Left lung (tissue), 10 donors: ENCODE data around the gene ABL1. TPM values are rescaled to one million over a fixed set of nuclear protein-coding genes. Genes with fewer than 3 reads are reported as not detected.

ENCODE experiments used
- ATAC-seq: fragments of 200-7000 bp; cut with Tn5 transposase; one replicate; pipeline ENCODE4 v1.9.1; 2020; ENCODE audit warnings: moderate library complexity
- DNase-seq, 4 donors: peaks; one replicate each; pipeline ENCODE4 v3.0.0-alpha.2; 2013 to 2020
- H3K27ac ChIP-seq, 2 donors: fragments of 200-600 bp; sonication (generic) in 1 of 2; one replicate each; pipeline versions ENCODE4 v1.5.0 to v1.8.0; 2020 to 2021
- H3K27me3 ChIP-seq, 2 donors: fragments of 200-600 bp; sonication (generic) in 1 of 2; one replicate each; pipeline versions ENCODE4 v1.5.0 to v1.8.0; 2020 to 2021
- H3K36me3 ChIP-seq, 2 donors: fragments of 200-600 bp; sonication (generic) in 1 of 2; one replicate each; pipeline versions ENCODE4 v1.5.0 to v1.8.0; 2020 to 2021
- H3K4me1 ChIP-seq, 2 donors: fragments of 200-600 bp; one replicate each; pipeline ENCODE4 v1.8.0; 2021
- H3K4me3 ChIP-seq, 2 donors: fragments of 200-600 bp; sonication (generic) in 1 of 2; one replicate each; pipeline versions ENCODE4 v1.5.0 to v1.8.0; 2020 to 2021; ENCODE audit warnings: mild to moderate bottlenecking in 1 of 2
- H3K9me3 ChIP-seq, 2 donors: fragments of 200-600 bp; sonication (generic) in 1 of 2; one replicate each; pipeline versions ENCODE4 v1.5.0 to v1.8.0; 2020 to 2021
- CTCF ChIP-seq, 2 donors: fragments of 200-600 bp; sonication (generic) in 1 of 2; IDR thresholded peaks; one replicate each; pipeline versions ENCODE4 v1.5.0 to v1.8.0; 2021; ENCODE audit warnings: antibody characterized with exemption in 2 of 2
- intact Hi-C, 2 donors: fragments of 100-400 bp; cut with DNase I; formaldehyde crosslinking; loops; one replicate each; pipeline versions ENCODE4 v1.11.2 to v1.14.2; 2022
- polyA plus RNA-seq, 6 donors: library from polyadenylated mRNA; unstranded; fragments of 120-200 nt; gene quantifications; one replicate each; pipeline ENCODE4 v1.2.1, GENCODE V29; 2013; ENCODE audit not compliant: insufficient read length in 6 of 6
- total RNA-seq, 2 donors: library from RNA; stranded (reverse); fragmentation: NEBNext Ultra II Directional; extraction: Animal tissue kit (Norgen Biotek cat#: 25700); gene quantifications; one replicate each; pipeline ENCODE4 v1.2.1, GENCODE V29; 2021
- donor health status: DM: no; HTN: yes; CAD: no.
- donor health status: DM: no; HTN: no; CAD: no.

The ABL1 gene
- total and polyA plus RNA-seq, 8 donors, result 55.6 to 83.3 (median 72.4) TPM

- intact Hi-C loops, result no loop called here
- ATAC-seq (no peak), DNase-seq (peak in 1 of 4 donors; percentile 48)
- no peak for TF ChIP-seq CTCF (IDR thresholded peaks at IDR 0.05)
- peaks cover 0 to 6% of the 10 kb centered on the region in 2 donors for H3K4me1 ChIP-seq
- no peak overlapping the region for H3K27ac ChIP-seq
- peaks cover 0 to 62% of the 10 kb centered on the region in 2 donors for H3K36me3 ChIP-seq
- peaks cover 0 to 3% of the 10 kb centered on the region in 2 donors for H3K27me3 ChIP-seq
- no peak overlapping the region for H3K4me3 ChIP-seq
- no peaks in the 10 kb centered on the region for H3K9me3 ChIP-seq
Observed at GRCh38 chr9:130890870-130891687, 56.0 kb downstream of the ABL1 start.

- H3K27me3 ChIP-seq, result peaks cover 0 to 11% of the 10 kb centered on the region in 2 donors
- TF ChIP-seq CTCF (IDR thresholded peaks at IDR 0.05), result no peak
- H3K27ac ChIP-seq, result no peak overlapping the region
- H3K9me3 ChIP-seq, result no peaks in the 10 kb centered on the region
- ATAC-seq (no peak), DNase-seq (peak in 1 of 4 donors; percentile 49)
- no peak overlapping the region for H3K4me3 ChIP-seq
- peaks cover 0 to 54% of the 10 kb centered on the region in 2 donors for H3K36me3 ChIP-seq
- peaks cover 0 to 6% of the 10 kb centered on the region in 2 donors for H3K4me1 ChIP-seq
- intact Hi-C loops, result no loop called here
Observed at GRCh38 chr9:130891688-130892476, 56.8 kb downstream of the ABL1 start.

GRCh38 chr9:130892477-130893304, 57.6 kb downstream of the ABL1 start:
- Histone ChIP-seq H3K4me3 (no peak overlapping the region), H3K27ac (peak overlapping the region in 1 of 2 donors; percentile 60), H3K27me3 (peaks cover 0 to 19% of the 10 kb centered on the region in 2 donors), H3K36me3 (peaks cover 0 to 46% of the 10 kb centered on the region in 2 donors), H3K9me3 (no peaks in the 10 kb centered on the region), H3K4me1 (peaks cover 0 to 6% of the 10 kb centered on the region in 2 donors)
- ATAC-seq (no peak), DNase-seq (no peak)
- TF ChIP-seq CTCF (IDR thresholded peaks at IDR 0.05), result no peak
- intact Hi-C loops, result no loop called here

GRCh38 chr9:130893341-130894101, 58.5 kb downstream of the ABL1 start:
- peak; percentile 73 for ATAC-seq
- Histone ChIP-seq H3K27me3 (peaks cover 0 to 27% of the 10 kb centered on the region in 2 donors), H3K4me3 (no peak overlapping the region), H3K4me1 (peaks cover 0 to 6% of the 10 kb centered on the region in 2 donors), H3K36me3 (peaks cover 0 to 38% of the 10 kb centered on the region in 2 donors), H3K9me3 (no peaks in the 10 kb centered on the region), H3K27ac (peak overlapping the region in 1 of 2 donors; percentile 60)
- DNase-seq, result peak; percentile 34 to 90 (median 58)
- TF ChIP-seq CTCF (IDR thresholded peaks at IDR 0.05), result peak in 1 of 2 donors; percentile 48
- intact Hi-C loops, result no loop called here
